K562 (cell line): ENCODE measurements around the gene TBL1XR1.

ENCODE experiments used
- CHD4 ChIP-seq: fragments of 200-600 bp; sonication (generic); IDR thresholded peaks from 3 replicates; pipeline ENCODE4 v1.6.1; 2012; ENCODE audit warnings: low read depth, mild to moderate bottlenecking, mixed read lengths, low read length, inconsistent platforms; ENCODE audit not compliant: insufficient read depth, insufficient replicate concordance, poor library complexity, severe bottlenecking
- NFIC ChIP-seq: fragments of 450-650 bp; IDR thresholded peaks from 2 replicates; pipeline ENCODE4 v1.6.1; 2017; ENCODE audit warnings: mild to moderate bottlenecking, inconsistent platforms
- POU5F1 ChIP-seq: fragments of 150-350 bp; IDR thresholded peaks from 2 replicates; pipeline ENCODE4 v1.6.1; 2014; ENCODE audit warnings: borderline replicate concordance, low read length, low read depth, mild to moderate bottlenecking; ENCODE audit not compliant: partially characterized antibody
- ZNF3 ChIP-seq: fragments of 250-450 bp; sonication (Bioruptor Pico); IDR thresholded peaks from 2 replicates; pipeline ENCODE4 v1.5.0; 2021; ENCODE audit warnings: mild to moderate bottlenecking, moderate library complexity
- TF ChIP-seq, protein P1 (sequence below), 3 experiments: IDR thresholded peaks in 2 of 3; conservative IDR thresholded peaks in 1 of 3; 2 replicates each; pipeline ENCODE4 v1.5.1; 2011 to 2012; ENCODE audit warnings: low read length in 3 of 3, mild to moderate bottlenecking in 3 of 3, control low read depth in 2 of 3, improper control_type of control experiment in 1 of 3, inconsistent platforms in 1 of 3, low read depth in 1 of 3, mixed read lengths in 1 of 3, moderate library complexity in 1 of 3; ENCODE audit not compliant: insufficient read depth in 2 of 3

DNA sequence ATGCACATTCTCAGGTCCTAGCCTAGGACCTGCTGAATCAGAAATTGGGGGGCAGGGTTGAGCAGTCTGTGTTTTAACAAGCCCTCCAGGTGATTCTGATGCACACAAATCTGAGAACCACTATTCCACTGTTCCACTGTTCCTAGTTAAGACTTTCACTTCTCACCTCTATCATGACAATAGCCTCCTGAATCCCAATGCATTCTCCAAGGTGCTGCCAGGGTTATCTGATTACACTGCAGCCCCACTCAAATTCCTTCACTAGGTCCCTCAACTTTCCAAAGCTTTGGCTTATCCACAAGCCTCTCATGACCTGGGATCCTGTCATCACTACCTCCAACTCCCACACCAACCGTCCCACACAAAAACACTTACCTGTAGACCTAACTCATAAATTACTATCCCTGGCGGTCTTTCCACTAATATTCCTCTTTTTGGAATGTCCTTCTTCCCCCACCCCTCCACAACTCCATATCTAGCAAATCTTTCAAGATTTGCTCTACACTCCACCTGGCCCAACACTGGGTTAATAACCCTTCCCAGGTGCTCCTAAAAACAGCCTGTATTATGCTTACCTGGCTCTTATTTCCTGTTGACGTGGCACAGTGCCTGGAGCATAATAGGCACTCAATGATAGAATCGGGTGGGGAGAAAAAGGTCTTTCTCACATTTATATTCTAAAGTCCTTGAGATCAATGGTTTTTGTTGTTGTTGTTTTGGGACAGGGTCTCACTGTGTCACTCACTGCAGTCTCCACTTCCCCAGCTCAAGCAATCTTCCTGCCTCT is 27.2 kb downstream of the TBL1XR1 start:
- TF ChIP-seq, protein P1, sequence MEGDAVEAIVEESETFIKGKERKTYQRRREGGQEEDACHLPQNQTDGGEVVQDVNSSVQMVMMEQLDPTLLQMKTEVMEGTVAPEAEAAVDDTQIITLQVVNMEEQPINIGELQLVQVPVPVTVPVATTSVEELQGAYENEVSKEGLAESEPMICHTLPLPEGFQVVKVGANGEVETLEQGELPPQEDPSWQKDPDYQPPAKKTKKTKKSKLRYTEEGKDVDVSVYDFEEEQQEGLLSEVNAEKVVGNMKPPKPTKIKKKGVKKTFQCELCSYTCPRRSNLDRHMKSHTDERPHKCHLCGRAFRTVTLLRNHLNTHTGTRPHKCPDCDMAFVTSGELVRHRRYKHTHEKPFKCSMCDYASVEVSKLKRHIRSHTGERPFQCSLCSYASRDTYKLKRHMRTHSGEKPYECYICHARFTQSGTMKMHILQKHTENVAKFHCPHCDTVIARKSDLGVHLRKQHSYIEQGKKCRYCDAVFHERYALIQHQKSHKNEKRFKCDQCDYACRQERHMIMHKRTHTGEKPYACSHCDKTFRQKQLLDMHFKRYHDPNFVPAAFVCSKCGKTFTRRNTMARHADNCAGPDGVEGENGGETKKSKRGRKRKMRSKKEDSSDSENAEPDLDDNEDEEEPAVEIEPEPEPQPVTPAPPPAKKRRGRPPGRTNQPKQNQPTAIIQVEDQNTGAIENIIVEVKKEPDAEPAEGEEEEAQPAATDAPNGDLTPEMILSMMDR (IDR thresholded peaks at IDR 0.05 in 2 of 3, conservative IDR thresholded peaks at IDR 0.05 in 1 of 3; ENCODE audit: insufficient read depth in 2 of 3, low read depth in 1 of 3, low read length in 3 of 3), result no peak
- TF ChIP-seq POU5F1 (no peak), CHD4 (no peak), ZNF3 (CRISPR knock-in tag) (no peak), NFIC (no peak)
